K562 (cell line): ENCODE results near the gene UBXN11. TPM values are rescaled to one million over a fixed set of nuclear protein-coding genes. Genes with fewer than 3 reads are reported as not detected.

Source experiments
- CREM ChIP-seq: IDR thresholded peaks from 2 replicates; pipeline ENCODE4 v1.6.1; 2014; ENCODE audit warnings: antibody characterized with exemption, low read depth
- CTBP1 ChIP-seq: fragments of 450-650 bp; IDR thresholded peaks from 2 replicates; pipeline ENCODE4 v1.6.1; 2016; ENCODE audit warnings: borderline replicate concordance
- E2F8 ChIP-seq: fragments of 450-650 bp; IDR thresholded peaks from 2 replicates; pipeline ENCODE4 v1.7.1; 2018; ENCODE audit warnings: mild to moderate bottlenecking, low read depth; ENCODE audit not compliant: partially characterized antibody
- FIP1L1 ChIP-seq: fragments of 200-400 bp; formaldehyde crosslinking; IDR thresholded peaks from 2 replicates; pipeline ENCODE4 v1.6.1; 2018; ENCODE audit warnings: mild to moderate bottlenecking, low read depth, low read length; ENCODE audit not compliant: poor library complexity, severe bottlenecking
- FOXA3 ChIP-seq, 2 experiments: fragments of 450-650 bp in 1 of 2; sonication (generic) in 1 of 2; formaldehyde crosslinking; IDR thresholded peaks in 1 of 2; conservative IDR thresholded peaks in 1 of 2; 2 replicates each; pipeline versions ENCODE4 v1.4.0 to v1.8.0; 2020 to 2022; ENCODE audit warnings: mild to moderate bottlenecking in 2 of 2, missing genetic modification reagents in 1 of 2
- KLF16 ChIP-seq: IDR thresholded peaks from 2 replicates; pipeline ENCODE4 v1.6.1; 2016; ENCODE audit warnings: antibody characterized with exemption
- PML ChIP-seq: IDR thresholded peaks from 2 replicates; pipeline ENCODE4 v1.6.1; 2012; ENCODE audit warnings: low read length, inconsistent platforms
- RERE ChIP-seq: sonication (generic); formaldehyde crosslinking; IDR thresholded peaks from 2 replicates; pipeline ENCODE4 v1.8.0; 2023; ENCODE audit warnings: missing genetic modification reagents, mild to moderate bottlenecking, borderline replicate concordance
- SIRT6 ChIP-seq: IDR thresholded peaks from one replicate; pipeline ENCODE4 v1.6.1; 2012; ENCODE audit warnings: low read depth, mild to moderate bottlenecking, control low read depth, inconsistent platforms, low read length, moderate library complexity
- THAP7 ChIP-seq: fragments of 250-450 bp; sonication (Bioruptor Pico); IDR thresholded peaks from 2 replicates; pipeline ENCODE4 v1.5.0; 2021
- polyA plus RNA-seq, 8 experiments: library from polyadenylated mRNA; depleted of rRNA in 4 of 8; stranded (reverse) in 5 of 8; unstranded in 3 of 8; fragments of >200 nt; fragmentation: Nextera tagmentation in 2 of 8; fragmentation: Illumina TruSeq in 1 of 8; extraction: Ambion mirVana in 2 of 8; extraction: Trizol in 1 of 8; gene quantifications; 2 replicates each; pipeline versions ENCODE4 v1.2.1 to v1.2.3, GENCODE V29; 2011 to 2014; ENCODE audit warnings: inconsistent platforms in 1 of 8, missing spikeins in 1 of 8
- total RNA-seq, 7 experiments: library from RNA; depleted of rRNA in 6 of 7; stranded (reverse); fragments of >200 nt in 6 of 7; fragmentation: Illumina TruSeq in 2 of 7; extraction: Trizol in 2 of 7; gene quantifications; 2 replicates each; pipeline versions ENCODE4 v1.2.1 to v1.2.3, GENCODE V29; 2011 to 2021; ENCODE audit warnings: low replicate concordance in 1 of 7
- TF ChIP-seq, protein P1 (sequence below), 2 experiments: fragments of 450-650 bp; IDR thresholded peaks; 2 replicates each; pipeline ENCODE4 v1.6.1; 2018; ENCODE audit warnings: mild to moderate bottlenecking in 2 of 2, low read depth in 1 of 2; ENCODE audit not compliant: partially characterized antibody in 2 of 2

UBXN11 gene
- total and polyA plus RNA-seq, 9 of the 15 experiments (the other 6 are each of a cell fraction or from before 2014, with no cell fraction given) = 0.48 to 34.3 (median 11.3) TPM

DNA sequence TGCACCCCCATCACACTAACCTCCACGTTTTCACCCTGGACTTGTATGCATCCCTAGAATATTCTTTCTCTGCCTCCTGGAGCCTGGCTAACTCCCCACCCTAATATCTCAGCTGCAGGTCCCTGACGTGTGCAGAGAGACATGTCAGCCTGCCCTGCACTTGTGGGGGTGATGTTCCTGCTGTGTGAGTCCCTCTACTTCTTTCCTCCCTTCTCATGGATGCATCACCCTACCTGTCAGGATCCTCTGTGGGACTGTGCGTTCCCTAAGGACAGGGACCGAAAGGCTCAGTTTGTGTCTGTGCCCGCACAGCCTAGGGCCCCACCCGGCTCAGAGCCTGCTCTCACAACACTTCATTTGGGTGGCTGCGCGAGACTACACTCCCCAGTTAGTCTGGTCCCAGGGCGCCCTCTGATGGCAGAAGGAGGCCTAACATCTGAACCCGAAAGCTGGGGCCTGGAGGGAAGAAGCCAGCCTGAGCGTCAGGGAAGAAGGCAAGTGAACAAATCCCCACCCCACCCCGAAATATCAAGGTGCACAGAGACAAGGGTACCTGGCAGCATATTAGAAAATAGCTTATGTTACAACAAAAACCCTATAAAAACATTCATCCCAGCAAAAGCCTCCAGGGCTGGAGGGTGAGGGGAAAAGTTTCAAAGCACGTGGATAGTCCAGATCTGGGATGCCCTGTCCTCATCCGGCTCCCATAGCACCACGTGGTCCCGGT lies 15.0 kb upstream of the UBXN11 start (continued):
- TF ChIP-seq FIP1L1 (no peak), CTBP1 (peak; percentile 84; the same call in 1 of the 2 replicates), PML (no peak), RERE (no peak), CREM (peak; percentile 56), KLF16 (peak; percentile 27; the same call in 1 of the 2 replicates), THAP7 (CRISPR knock-in tag) (no peak), E2F8 (peak; percentile 63), FOXA3 (CRISPR knock-in tag; conservative IDR thresholded peaks at IDR 0.05 in 1 of 2, IDR thresholded peaks at IDR 0.05 in 1 of 2) (no peak), SIRT6 (no peak)
- TF ChIP-seq, protein P1, sequence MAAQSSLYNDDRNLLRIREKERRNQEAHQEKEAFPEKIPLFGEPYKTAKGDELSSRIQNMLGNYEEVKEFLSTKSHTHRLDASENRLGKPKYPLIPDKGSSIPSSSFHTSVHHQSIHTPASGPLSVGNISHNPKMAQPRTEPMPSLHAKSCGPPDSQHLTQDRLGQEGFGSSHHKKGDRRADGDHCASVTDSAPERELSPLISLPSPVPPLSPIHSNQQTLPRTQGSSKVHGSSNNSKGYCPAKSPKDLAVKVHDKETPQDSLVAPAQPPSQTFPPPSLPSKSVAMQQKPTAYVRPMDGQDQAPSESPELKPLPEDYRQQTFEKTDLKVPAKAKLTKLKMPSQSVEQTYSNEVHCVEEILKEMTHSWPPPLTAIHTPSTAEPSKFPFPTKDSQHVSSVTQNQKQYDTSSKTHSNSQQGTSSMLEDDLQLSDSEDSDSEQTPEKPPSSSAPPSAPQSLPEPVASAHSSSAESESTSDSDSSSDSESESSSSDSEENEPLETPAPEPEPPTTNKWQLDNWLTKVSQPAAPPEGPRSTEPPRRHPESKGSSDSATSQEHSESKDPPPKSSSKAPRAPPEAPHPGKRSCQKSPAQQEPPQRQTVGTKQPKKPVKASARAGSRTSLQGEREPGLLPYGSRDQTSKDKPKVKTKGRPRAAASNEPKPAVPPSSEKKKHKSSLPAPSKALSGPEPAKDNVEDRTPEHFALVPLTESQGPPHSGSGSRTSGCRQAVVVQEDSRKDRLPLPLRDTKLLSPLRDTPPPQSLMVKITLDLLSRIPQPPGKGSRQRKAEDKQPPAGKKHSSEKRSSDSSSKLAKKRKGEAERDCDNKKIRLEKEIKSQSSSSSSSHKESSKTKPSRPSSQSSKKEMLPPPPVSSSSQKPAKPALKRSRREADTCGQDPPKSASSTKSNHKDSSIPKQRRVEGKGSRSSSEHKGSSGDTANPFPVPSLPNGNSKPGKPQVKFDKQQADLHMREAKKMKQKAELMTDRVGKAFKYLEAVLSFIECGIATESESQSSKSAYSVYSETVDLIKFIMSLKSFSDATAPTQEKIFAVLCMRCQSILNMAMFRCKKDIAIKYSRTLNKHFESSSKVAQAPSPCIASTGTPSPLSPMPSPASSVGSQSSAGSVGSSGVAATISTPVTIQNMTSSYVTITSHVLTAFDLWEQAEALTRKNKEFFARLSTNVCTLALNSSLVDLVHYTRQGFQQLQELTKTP (IDR thresholded peaks at IDR 0.05; ENCODE audit: low read depth in 1 of 2, partially characterized antibody in 2 of 2) = peak in 1 of 2 experiments; percentile 56
